Esophagus squamous epithelium (tissue), 4 donors: ENCODE measurements around the gene SPACA7.

Source experiments
- CTCF ChIP-seq, 6 experiments: fragments of 450-650 bp in 4 of 6; fragments of 200-600 bp in 2 of 6; sonication (generic) in 2 of 6; IDR thresholded peaks; one replicate each; pipeline ENCODE4 v1.5.1; 2016 to 2019; ENCODE audit warnings: antibody characterized with exemption in 6 of 6, mild to moderate bottlenecking in 4 of 6, moderate library complexity in 4 of 6
- POLR2A ChIP-seq, 4 donors: fragments of 450-650 bp; IDR thresholded peaks; one replicate each; pipeline ENCODE4 v1.6.1; 2017; ENCODE audit warnings: antibody characterized with exemption in 4 of 4, mild to moderate bottlenecking in 4 of 4, moderate library complexity in 3 of 4

GRCh38 chr13:112342841-112343361, 33.3 kb upstream of the SPACA7 start:
- TF ChIP-seq POLR2A (IDR thresholded peaks at IDR 0.05) (no peak), CTCF (IDR thresholded peaks at IDR 0.05) (no peak)
